Ammon's horn (tissue), 1 donor: ENCODE measurements around the gene GCG.

Experiments
- DNase-seq: peaks from one replicate; pipeline ENCODE4 v3.0.0-alpha.2; 2016; ENCODE audit warnings: low spot score

The GCG gene

DNA sequence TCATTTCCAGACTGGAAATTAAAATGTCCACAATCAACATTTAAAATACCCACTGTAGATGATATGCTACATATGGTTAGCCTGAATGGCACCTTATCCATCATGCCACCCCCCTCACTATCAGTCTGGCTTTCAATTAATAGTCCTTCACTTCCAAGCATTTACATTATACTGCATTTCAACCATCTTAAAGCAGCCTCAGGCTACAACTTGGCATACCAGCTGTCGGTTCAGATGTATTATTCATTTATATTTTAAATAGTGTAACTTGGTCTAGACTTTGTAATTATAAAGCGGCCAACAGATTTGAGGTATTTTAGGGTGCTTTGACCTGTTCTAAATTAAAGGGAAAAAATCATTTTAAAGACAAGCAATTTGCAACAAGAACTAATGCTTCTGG lies 2.6 kb downstream of the GCG start:
- DNase-seq: no peak

DNA sequence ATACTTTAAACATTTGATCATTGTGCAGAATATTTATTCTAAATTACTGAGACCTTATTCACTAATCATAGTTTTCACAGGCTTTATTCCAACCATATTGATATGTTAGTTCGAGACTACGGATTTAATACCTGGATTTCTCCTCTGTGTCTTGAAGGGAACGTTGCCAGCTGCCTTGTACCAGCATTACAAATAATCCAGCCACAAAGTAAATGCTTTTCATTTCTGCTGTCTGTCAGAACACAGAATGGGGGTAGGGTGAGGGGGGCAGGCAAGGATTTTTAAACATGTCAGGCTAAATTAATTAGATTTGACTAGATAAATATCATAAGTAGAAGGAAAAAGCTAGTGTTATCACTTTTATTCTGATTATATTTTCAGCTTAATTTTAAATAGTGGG lies 3.1 kb downstream of the GCG start:
- DNase-seq: no peak

- DNase-seq: no peak
Observed at GRCh38 chr2:162143969-162144368, 8.1 kb downstream of the GCG start.

DNA sequence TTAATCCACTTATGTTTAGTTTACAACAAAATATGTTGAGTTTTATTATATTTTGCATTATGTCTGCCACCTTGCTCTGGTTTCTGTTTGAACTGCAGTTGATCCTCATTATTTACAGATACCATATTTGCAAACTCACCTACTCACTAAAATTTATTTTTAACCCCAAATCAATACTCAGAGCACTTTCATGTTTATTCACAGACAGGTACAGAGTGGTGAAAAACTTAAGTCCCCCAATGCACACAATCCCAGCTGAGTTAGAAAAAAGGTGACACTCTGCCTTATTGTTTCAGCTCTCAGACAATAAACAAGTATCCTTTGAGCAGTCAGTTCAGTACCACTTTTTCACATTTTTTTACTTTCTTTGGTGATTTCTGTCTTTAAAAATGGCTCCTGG lies 13.7 kb downstream of the GCG start:
- no peak for DNase-seq

DNA sequence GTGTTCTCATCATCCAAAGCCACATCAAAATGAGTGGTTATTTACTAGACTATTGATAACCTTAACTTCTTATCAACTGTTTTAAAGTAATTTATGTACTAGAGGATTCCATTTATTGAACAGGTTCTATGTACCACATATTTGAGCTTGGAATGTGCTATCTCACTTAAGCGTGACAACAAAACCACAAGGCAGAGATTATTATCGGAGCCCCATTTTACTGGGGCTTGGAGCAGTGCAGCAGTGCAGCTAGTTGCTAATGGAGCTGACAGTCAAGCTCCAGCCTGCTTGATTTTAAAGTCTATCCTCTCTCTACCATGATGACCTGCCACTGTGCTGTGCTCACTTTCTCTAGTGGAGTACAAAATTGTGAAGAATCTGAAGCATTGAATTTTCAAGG lies 24.6 kb downstream of the GCG start:
- no peak for DNase-seq

DNA sequence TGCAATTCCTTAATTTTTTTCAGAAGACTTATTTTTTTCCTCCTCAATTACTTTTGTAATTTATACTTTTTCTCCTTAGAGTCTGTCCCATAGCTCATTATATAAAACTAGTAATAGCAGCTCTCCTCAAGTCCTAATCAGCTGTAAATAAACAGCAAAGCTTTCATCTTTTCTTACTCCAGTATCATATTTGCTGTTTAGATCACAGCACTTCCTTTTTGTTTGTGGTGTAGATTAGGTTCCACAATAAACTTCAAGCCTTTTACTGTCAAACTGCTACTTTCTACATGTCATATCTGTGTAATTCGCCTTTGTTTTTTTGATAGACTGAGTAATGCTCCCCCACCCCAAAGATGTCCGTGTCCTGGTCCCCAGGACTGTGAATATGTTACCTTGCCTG lies 25.5 kb downstream of the GCG start:
- DNase-seq: no peak

GRCh38 chr2:162126111-162126519 lies 25.9 kb downstream of the GCG start:
- peak; percentile 52 for DNase-seq

DNA sequence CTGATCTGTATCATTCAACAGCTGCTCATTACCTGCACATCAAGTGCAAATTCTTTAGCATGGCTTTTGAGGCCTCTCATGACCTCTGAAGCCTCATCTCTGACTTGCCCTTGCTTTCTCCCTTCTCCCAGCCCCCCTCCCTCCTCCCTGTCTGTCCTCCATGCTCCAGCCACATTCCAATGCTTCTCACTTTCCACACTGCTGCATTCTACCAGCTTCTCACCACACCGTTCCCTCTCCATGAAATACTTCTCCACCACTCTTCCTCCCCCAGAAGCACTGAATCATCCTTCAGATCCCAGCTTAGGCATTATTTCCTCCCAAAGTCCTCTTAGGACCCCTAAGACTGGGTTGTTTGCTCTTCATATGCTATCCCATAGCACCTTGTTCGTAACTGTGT lies 26.9 kb downstream of the GCG start:
- DNase-seq: no peak

GRCh38 chr2:162123806-162124758 lies 28.0 kb downstream of the GCG start:
- peak; percentile 74 for DNase-seq

GRCh38 chr2:162118166-162119031 lies 33.6 kb downstream of the GCG start:
- peak; percentile 31 for DNase-seq

DNA sequence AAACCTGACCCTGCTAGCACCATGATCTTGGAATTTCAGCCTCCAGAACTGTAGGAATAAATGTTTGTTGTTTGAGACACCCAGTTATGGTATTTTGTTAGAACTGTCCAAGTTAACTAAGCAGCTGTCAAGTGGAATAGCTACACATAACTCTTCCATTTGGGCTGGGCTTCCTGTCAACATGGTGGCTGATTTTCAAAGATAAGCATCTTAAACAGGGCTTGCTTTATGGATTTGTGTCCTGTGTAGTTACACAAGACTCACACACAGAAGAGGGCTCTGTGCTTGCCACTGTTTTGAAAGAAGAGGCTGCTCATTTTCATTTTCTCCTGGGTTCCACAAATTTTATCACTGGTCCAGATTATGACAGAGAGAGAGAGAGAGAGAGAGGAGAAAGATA lies 35.7 kb downstream of the GCG start:
- DNase-seq: no peak

GRCh38 chr2:162115076-162115475 lies 37.0 kb downstream of the GCG start:
- no peak for DNase-seq

DNA sequence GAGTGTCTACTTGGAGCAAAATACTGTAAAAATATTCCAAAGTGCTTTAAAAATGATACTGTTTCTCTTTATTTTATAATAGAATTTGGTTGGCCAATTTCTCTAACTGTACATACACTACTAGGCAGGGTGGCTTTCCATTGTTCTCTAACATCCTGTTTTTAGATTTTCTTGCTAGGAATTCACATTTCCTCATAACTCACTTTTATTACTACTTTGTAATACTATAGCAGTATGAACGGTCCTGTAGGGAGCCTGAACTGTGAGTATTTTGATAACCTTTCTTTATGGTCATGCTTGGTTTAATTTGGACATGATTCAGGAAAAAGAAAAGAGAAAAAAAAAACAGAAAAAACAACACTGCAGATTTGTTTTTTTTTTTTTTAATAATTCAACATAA lies 37.8 kb downstream of the GCG start:
- no peak for DNase-seq

DNA sequence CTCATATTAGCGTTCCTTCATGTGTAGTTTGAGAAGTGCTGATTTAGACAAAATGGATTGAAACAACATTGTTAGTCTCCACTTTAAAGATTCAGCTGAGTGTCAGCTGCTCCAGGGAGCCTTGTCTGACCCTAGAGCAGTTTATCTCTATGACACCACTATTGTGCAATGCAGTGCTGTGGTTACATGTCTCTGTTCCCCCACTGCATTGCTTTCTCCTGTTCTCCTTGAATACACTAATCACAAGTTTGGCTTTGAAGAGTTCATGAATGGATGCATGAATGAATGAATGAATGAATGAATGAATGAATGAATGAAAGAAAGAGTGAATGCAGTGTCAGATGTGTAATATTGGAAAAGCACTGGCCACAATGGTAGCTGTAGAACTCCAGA lies 38.3 kb downstream of the GCG start:
- DNase-seq: peak; percentile 24

GRCh38 chr2:162113088-162113775 lies 38.8 kb downstream of the GCG start:
- no peak for DNase-seq

- no peak for DNase-seq
Observed at GRCh38 chr2:162111958-162112850, 39.8 kb downstream of the GCG start.

- DNase-seq: no peak
Observed at GRCh38 chr2:162107361-162107901, 44.6 kb downstream of the GCG start.

DNA sequence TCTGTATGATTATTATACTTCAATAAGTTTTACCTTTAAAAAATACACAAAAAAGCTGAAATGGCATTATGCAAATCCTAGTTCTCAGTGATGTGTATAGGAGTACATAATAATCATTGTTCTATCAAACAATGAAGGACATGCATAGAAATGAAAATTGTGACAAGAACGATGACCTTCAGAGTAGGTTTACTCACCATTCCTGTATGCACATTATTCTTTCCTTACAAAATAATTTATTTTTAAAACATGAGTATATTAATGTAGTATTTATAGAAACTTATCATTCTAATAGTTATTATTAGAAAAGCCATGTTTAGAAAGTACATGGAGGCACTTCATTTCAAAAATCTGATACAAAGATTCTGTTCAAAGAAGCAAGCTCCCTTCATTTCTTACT lies 45.3 kb downstream of the GCG start:
- no peak for DNase-seq

- no peak for DNase-seq
Observed at GRCh38 chr2:162106146-162106551, 45.9 kb downstream of the GCG start.

- no peak for DNase-seq
Observed at GRCh38 chr2:162103443-162104009, 48.5 kb downstream of the GCG start.

DNA sequence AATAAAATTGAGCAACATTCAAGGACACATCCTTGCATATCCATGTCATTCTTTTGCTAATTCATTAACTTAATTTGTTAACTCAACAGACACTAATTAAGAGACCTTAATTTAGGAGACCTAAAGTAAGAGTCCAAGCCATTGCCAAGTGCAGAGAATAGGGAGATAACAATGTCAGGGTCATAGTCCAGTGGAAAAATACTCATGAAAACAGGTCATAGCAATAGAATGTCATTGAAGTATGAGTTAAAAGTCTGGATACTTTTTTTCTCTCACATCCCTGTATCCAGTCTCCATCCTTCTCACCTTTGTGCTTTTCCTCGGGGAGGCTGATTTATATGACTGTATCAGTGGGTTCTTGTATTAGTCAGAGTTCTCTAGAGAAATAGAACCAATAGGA lies 51.5 kb downstream of the GCG start:
- DNase-seq: no peak
